HFF-Myc (cell line): ENCODE results near the gene SMO.
"Not testable (repeated sequence)": the region's sequence is repeated elsewhere in the genome, so short reads cannot be mapped to it uniquely, and the experiment has no call there.

Source experiments
- DNase-seq: peaks from one replicate; pipeline ENCODE4 v3.0.0-alpha.2; 2011; ENCODE audit warnings: low read depth; ENCODE audit errors: extremely low read depth
- H3K4me3 ChIP-seq: replicated peaks from 2 replicates; pipeline ENCODE4 v1.5.1; 2011; ENCODE audit warnings: low read depth, mild to moderate bottlenecking, control low read depth, low read length
- TF ChIP-seq, protein P1 (sequence below): IDR thresholded peaks from 2 replicates; pipeline ENCODE4 v1.5.1; 2012; ENCODE audit warnings: mild to moderate bottlenecking, low read depth, low read length, control low read depth; ENCODE audit errors: missing control alignments

The SMO gene

DNA sequence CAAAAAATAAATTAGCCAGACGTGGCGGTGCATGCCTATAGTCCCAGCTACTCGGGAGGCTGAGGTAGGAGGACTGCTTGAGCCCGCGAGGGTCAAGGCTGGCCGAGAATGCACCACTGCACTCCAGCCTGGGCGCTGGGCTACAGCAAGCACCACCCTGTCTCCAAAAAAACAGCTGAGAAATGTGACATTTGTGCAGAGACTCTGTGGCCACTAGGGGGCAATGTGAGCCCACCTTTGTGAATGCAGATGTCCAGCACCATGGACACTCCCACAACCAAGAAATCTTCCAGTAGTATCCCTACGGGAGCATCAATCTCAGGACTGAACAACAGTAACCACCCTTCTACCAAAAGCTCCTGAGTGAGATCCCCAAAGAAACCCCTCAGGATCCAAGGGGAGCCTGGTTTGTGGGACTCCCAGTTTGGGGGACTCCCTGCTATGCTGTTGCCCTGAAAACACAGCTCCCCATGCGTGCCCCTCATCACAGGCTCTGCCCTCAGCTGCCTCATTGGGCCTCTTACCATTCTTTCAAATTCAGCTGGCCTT, 30.2 kb downstream of the SMO start:
- no peak overlapping the region for H3K4me3 ChIP-seq
- TF ChIP-seq, protein P1, sequence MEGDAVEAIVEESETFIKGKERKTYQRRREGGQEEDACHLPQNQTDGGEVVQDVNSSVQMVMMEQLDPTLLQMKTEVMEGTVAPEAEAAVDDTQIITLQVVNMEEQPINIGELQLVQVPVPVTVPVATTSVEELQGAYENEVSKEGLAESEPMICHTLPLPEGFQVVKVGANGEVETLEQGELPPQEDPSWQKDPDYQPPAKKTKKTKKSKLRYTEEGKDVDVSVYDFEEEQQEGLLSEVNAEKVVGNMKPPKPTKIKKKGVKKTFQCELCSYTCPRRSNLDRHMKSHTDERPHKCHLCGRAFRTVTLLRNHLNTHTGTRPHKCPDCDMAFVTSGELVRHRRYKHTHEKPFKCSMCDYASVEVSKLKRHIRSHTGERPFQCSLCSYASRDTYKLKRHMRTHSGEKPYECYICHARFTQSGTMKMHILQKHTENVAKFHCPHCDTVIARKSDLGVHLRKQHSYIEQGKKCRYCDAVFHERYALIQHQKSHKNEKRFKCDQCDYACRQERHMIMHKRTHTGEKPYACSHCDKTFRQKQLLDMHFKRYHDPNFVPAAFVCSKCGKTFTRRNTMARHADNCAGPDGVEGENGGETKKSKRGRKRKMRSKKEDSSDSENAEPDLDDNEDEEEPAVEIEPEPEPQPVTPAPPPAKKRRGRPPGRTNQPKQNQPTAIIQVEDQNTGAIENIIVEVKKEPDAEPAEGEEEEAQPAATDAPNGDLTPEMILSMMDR: peak; percentile 85
- peak; percentile 69 for DNase-seq

DNA sequence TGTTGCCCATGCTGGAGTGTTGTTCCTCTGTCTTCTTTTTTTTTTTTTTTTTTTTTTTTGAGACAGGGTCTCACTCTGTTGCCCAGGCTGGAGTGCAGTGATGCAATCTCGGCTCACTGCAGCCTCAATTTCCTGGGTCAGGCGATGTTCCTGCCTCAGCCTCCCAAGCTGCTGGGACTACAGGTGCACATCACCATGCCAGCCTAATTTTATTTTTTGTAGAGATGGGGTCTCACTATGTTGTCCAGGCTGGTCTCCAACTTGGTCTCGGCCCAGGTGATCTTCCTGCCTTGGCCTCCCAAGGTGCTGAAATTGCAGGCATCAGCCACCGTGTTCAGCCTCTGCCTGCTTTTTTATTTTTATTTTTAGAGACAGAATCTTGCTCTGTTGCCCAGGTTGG, 30.7 kb downstream of the SMO start:
- not testable (repeated sequence) for DNase-seq, H3K4me3 ChIP-seq

DNA sequence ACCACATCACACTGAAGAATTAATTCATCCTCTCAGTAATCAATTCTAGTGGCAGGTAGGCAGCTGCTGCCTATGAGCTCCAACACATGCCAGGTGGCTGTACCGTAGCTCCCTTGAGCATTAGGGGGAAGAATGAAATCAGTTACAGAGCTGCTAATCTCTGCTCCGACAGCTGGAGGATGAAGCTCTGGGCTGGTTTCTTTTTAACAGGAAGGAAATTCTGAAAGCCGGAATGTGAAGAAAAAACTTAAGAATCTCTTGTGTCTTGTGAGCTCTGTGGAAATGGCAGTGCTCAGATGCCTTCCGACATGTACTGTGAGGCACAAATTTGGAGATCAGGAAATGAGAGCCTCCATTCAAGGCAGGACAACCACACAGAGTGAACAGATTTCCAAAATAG, 33.6 kb downstream of the SMO start:
- DNase-seq: no peak
- TF ChIP-seq, protein P1: no peak
- no peak overlapping the region for H3K4me3 ChIP-seq

DNA sequence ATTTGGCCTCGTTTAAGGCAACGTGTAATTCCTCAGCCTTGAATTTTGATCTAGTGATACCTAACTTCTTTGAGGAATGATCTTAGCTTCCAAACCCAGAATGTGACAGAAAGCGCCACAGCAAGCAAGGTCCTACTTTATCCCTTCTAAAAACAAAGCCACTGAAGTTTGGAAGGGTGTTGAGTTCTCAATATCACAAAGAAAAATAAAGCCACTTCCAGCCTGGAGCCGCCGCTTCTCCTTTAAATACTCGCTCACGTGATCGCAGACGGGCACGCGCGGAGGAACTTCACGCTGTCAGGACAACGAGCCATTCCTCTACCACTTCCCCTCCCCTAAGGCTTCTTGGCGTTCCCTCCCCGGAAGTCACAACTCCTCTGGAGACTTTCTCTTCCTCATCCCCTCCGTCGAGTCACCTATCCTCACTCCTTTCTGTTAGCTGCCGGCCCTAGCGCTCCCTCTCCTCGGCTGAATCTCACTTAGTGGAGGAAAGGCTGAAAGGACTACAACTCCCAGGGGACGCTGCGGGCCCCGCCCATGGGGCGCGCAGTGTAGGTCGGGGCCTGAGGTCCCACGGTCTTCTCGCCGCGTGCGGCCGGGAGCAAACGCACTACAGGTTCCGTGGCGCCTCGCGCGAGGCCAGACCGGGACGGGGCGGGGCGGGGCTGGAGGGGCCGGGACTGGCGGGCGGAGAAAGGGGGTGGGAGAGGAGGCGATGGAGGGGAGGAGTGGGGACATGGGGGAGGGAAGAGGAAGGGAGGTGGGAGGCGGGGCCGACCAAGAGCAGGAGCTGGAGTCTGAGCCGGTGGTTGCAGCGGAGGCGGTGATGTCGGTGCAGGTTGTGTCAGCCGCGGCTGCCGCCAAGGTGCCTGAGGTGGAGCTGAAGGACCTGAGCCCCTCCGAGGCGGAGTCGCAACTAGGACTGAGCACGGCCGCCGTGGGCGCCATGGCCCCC, 36.1 kb downstream of the SMO start, which contains the start of gene AHCYL2:
Gene AHCYL2, plus strand, starts transcription at position 780 of the 955 bp plus-strand sequence.
- peak within 1 kb of the TSS; percentile 64 for H3K4me3 ChIP-seq
- DNase-seq: peak; percentile 83
- TF ChIP-seq, protein P1: no peak

DNA sequence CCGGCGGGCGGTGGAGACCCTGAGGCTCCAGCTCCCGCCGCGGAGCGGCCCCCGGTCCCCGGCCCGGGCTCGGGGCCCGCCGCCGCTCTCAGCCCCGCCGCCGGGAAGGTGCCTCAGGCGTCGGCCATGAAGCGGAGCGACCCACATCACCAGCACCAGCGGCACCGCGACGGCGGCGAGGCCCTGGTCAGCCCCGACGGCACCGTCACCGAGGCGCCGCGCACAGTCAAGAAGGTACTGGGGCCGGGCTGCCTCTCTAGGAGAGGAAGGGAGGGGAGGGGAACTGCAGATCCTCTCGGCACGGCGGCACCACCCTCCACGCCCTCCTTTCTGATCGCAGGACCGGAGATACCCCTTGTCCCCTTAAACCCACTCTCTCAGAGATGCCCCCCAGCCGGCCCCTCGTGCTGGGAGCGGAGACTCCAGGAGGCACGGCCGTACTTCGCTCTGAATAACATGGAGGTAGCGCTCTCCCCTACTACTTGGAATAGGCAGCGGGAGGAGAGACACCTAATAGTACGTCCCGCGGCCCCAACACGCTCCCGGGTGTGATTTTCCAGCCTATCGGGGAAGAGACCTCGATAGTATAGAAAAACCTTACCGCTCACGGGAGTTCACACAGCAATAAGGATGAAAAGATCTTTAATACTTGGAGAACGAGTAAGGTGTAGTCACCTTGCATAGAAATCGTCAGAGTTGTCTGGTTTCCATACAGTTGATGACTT, 36.9 kb downstream of the SMO start:
- H3K4me3 ChIP-seq: peak overlapping the region; percentile 64
- no peak for DNase-seq
- TF ChIP-seq, protein P1: no peak

DNA sequence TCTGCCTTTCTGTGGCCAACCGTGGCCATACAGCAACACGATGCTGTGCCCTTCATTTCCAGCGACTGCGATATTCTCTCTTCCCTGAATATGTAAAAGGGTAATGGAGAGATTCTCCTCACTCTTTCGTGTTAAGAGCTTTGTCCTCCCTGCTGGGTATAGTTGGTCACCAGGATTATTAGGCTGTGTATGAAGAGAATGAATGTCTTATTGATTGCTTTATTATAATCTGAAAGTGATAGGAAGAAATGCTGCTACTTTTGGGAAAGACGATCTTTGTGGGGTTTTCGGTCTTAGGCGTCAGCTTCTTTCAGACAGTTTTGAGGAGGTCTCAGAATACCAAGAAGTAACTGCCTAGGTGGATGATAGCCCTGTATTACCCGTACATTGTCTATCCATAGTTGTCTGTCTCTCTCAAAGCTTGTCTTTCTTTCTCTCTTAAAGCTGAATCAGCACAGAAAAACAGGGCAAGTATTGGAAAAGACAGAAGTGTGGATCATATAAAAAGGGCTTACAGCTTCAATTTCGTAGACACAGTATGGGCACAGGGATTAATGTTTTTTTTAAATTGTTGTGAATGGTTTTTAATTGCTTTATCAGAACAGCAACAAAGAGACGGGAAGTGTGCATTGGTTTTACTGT, 37.6 kb downstream of the SMO start:
- TF ChIP-seq, protein P1: no peak
- no peak for DNase-seq

More for the DNA sequence above, 37.6 kb downstream of the SMO start:
- peak overlapping the region; percentile 64 for H3K4me3 ChIP-seq
